GM23248 (cell line): ENCODE measurements around the gene PTPRN2. TPM values are rescaled to one million over a fixed set of nuclear protein-coding genes. Genes with fewer than 3 reads are reported as not detected.

Source experiments
- DNase-seq: peaks from one replicate; pipeline ENCODE4 v3.0.0-alpha.2; 2015
- H2AFZ ChIP-seq: fragments of 200-600 bp; sonication (generic); 2 replicates; pipeline ENCODE4 v1.6.1; 2016; ENCODE audit warnings: antibody characterized with exemption
- H3F3A ChIP-seq: fragments of 200-600 bp; sonication (generic); 2 replicates; pipeline ENCODE4 v1.6.1; 2016; ENCODE audit warnings: mild to moderate bottlenecking, antibody characterized with exemption, mixed run types; ENCODE audit not compliant: insufficient read depth
- H3K27ac ChIP-seq: fragments of 200-600 bp; sonication (generic); 2 replicates; pipeline ENCODE4 v1.5.1; 2016; ENCODE audit warnings: mild to moderate bottlenecking
- H3K27me3 ChIP-seq: fragments of 200-600 bp; sonication (generic); replicated peaks from 2 replicates; pipeline ENCODE4 v1.6.1; 2016; ENCODE audit warnings: mild to moderate bottlenecking; ENCODE audit not compliant: insufficient read depth
- H3K36me3 ChIP-seq: fragments of 200-600 bp; sonication (generic); 2 replicates; pipeline ENCODE4 v1.6.1; 2016; ENCODE audit warnings: low read depth, mild to moderate bottlenecking
- H3K4me1 ChIP-seq: fragments of 200-600 bp; sonication (generic); 2 replicates; pipeline ENCODE4 v1.6.1; 2016; ENCODE audit warnings: mild to moderate bottlenecking; ENCODE audit not compliant: insufficient read depth
- H3K4me2 ChIP-seq: fragments of 200-600 bp; sonication (generic); one replicate; pipeline ENCODE4 v1.6.1; 2016; ENCODE audit warnings: mild to moderate bottlenecking; ENCODE audit not compliant: unreplicated experiment
- H3K4me3 ChIP-seq: fragments of 200-600 bp; sonication (generic); 2 replicates; pipeline ENCODE4 v1.5.1; 2016; ENCODE audit warnings: mild to moderate bottlenecking
- H3K79me2 ChIP-seq: fragments of 200-600 bp; sonication (generic); 2 replicates; pipeline ENCODE4 v1.6.1; 2016; ENCODE audit warnings: mild to moderate bottlenecking; ENCODE audit not compliant: insufficient read depth
- H3K9ac ChIP-seq: fragments of 200-600 bp; sonication (generic); 2 replicates; pipeline ENCODE4 v1.6.1; 2016; ENCODE audit warnings: mild to moderate bottlenecking
- H3K9me2 ChIP-seq: fragments of 200-600 bp; sonication (generic); 2 replicates; pipeline ENCODE4 v1.6.1; 2016; ENCODE audit warnings: mixed run types, mild to moderate bottlenecking, moderate library complexity; ENCODE audit not compliant: insufficient read depth
- H3K9me3 ChIP-seq: fragments of 200-600 bp; sonication (generic); one replicate; pipeline ENCODE4 v1.6.1; 2017; ENCODE audit warnings: low read depth
- H4K20me1 ChIP-seq: fragments of 200-600 bp; sonication (generic); 2 replicates; pipeline ENCODE4 v1.6.0; 2016; ENCODE audit not compliant: insufficient read depth
- EZH2 ChIP-seq: fragments of 200-600 bp; sonication (generic); IDR thresholded peaks from 2 replicates; pipeline ENCODE4 v1.6.1; 2018; ENCODE audit warnings: antibody characterized with exemption, mild to moderate bottlenecking; ENCODE audit not compliant: insufficient read depth, poor library complexity, severe bottlenecking
- EZH2phosphoT487 ChIP-seq: fragments of 200-600 bp; sonication (generic); IDR thresholded peaks from 2 replicates; pipeline ENCODE4 v1.6.1; 2018; ENCODE audit warnings: antibody characterized with exemption, moderate library complexity, mild to moderate bottlenecking, low read depth; ENCODE audit not compliant: insufficient read depth
- WGBS, 2 experiments: methylation state at CpG; one replicate each; pipeline ENCODE4 v1.1.6; 2015 to 2017; ENCODE audit warnings: low lambda C conversion rate in 2 of 2, low coverage in 1 of 2; ENCODE audit errors: missing lambda C conversion rate in 2 of 2; 5-methylcytosine and 5-hydroxymethylcytosine counted together
- in situ Hi-C: fragments of 300-500 bp; cut with MboI; formaldehyde crosslinking; loops from 2 replicates; pipeline ENCODE4 v1.15.0; 2020
- polyA plus RNA-seq: library from polyadenylated mRNA; unstranded; fragments of >200 nt; fragmentation: Nextera tagmentation; extraction: Ambion mirVana; gene quantifications from 2 replicates; pipeline ENCODE4 v1.2.1, GENCODE V29; 2016
- total RNA-seq: library from RNA; depleted of rRNA; stranded (reverse); fragments of >200 nt; shearing (Covaris generic); gene quantifications from 2 replicates; pipeline ENCODE4 v1.2.3, GENCODE V29; 2014

Gene PTPRN2
- total and polyA plus RNA-seq, 2 experiments from 2014 or later, result 0.13 TPM; not detected in 1

GRCh38 chr7:158361326-158361946 lies 226.2 kb downstream of the PTPRN2 start:
- no peaks in the 10 kb centered on the region for H3K9me3 ChIP-seq
- no peak for DNase-seq
- H3K27me3 ChIP-seq, result no peaks in the 10 kb centered on the region
- WGBS, 2 experiments, result 49 to 51% methylated on average over 6 to 8 of the region's 8 CpGs
- no peaks in the 10 kb centered on the region for H3K4me1 ChIP-seq
- H3K79me2 ChIP-seq, result no peaks in the 10 kb centered on the region
- in situ Hi-C loops, result no loop called here
- H3K27ac ChIP-seq, result no peak overlapping the region
- TF ChIP-seq EZH2, result no peak
- no peak for TF ChIP-seq EZH2phosphoT487
- no peak overlapping the region for H3K4me2 ChIP-seq
- H3K9ac ChIP-seq, result no peak overlapping the region
- H2AFZ ChIP-seq, result no peak overlapping the region
- no peaks in the 10 kb centered on the region for H3F3A ChIP-seq
- no peaks in the 10 kb centered on the region for H4K20me1 ChIP-seq
- H3K9me2 ChIP-seq, result no peaks in the 10 kb centered on the region
- H3K36me3 ChIP-seq, result no peaks in the 10 kb centered on the region
- no peak overlapping the region for H3K4me3 ChIP-seq

- Histone ChIP-seq H3K4me1 (no peaks in the 10 kb centered on the region), H2AFZ (no peak overlapping the region), H3K79me2 (no peaks in the 10 kb centered on the region), H3K4me2 (no peak overlapping the region), H4K20me1 (no peaks in the 10 kb centered on the region), H3K9ac (no peak overlapping the region), H3K27me3 (no peaks in the 10 kb centered on the region), H3K36me3 (no peaks in the 10 kb centered on the region), H3K4me3 (no peak overlapping the region), H3F3A (no peaks in the 10 kb centered on the region), H3K9me2 (no peaks in the 10 kb centered on the region), H3K27ac (no peak overlapping the region), H3K9me3 (no peaks in the 10 kb centered on the region)
- 52 to 55% methylated on average over 16 of the region's 16 CpGs for WGBS, 2 experiments
- no peak for DNase-seq
- TF ChIP-seq EZH2phosphoT487, result no peak
- TF ChIP-seq EZH2, result no peak
- in situ Hi-C loops, result no loop called here
Measured at GRCh38 chr7:158358926-158359645, 228.5 kb downstream of the PTPRN2 start.

- Histone ChIP-seq H3K27ac (no peak overlapping the region), H3K4me1 (no peaks in the 10 kb centered on the region), H3K79me2 (no peaks in the 10 kb centered on the region), H3K9ac (no peak overlapping the region), H4K20me1 (no peaks in the 10 kb centered on the region), H2AFZ (no peak overlapping the region), H3K9me3 (no peaks in the 10 kb centered on the region), H3K9me2 (no peaks in the 10 kb centered on the region), H3K27me3 (no peaks in the 10 kb centered on the region), H3F3A (no peaks in the 10 kb centered on the region), H3K36me3 (no peaks in the 10 kb centered on the region), H3K4me2 (no peak overlapping the region), H3K4me3 (no peak overlapping the region)
- TF ChIP-seq EZH2phosphoT487, result no peak
- TF ChIP-seq EZH2, result no peak
- 41% methylated on average over 25 to 26 of the region's 26 CpGs for WGBS, 2 experiments
- DNase-seq, result no peak
- in situ Hi-C loops, result no loop called here
Measured at GRCh38 chr7:158357898-158358821, 229.5 kb downstream of the PTPRN2 start.

GRCh38 chr7:158357106-158357897 lies 230.3 kb downstream of the PTPRN2 start:
- WGBS, 2 experiments, result 53 to 58% methylated on average over 29 to 30 of the region's 30 CpGs
- Histone ChIP-seq H3K36me3 (no peaks in the 10 kb centered on the region), H3K4me1 (no peaks in the 10 kb centered on the region), H3K4me2 (no peak overlapping the region), H3F3A (no peaks in the 10 kb centered on the region), H3K27ac (no peak overlapping the region), H3K79me2 (no peaks in the 10 kb centered on the region), H2AFZ (no peak overlapping the region), H4K20me1 (no peaks in the 10 kb centered on the region), H3K9ac (no peak overlapping the region), H3K4me3 (no peak overlapping the region), H3K27me3 (no peaks in the 10 kb centered on the region), H3K9me3 (no peaks in the 10 kb centered on the region), H3K9me2 (no peaks in the 10 kb centered on the region)
- TF ChIP-seq EZH2phosphoT487, result no peak
- no peak for TF ChIP-seq EZH2
- no peak for DNase-seq
- in situ Hi-C loops, result no loop called here
